Thyroid gland (tissue), 4 donors: ENCODE data around the gene MYL10. TPM values are rescaled to one million over a fixed set of nuclear protein-coding genes. Genes with fewer than 3 reads are reported as not detected.

Source experiments
- DNase-seq, 2 donors: peaks; one replicate each; pipeline ENCODE4 v3.0.0-alpha.2; 2019
- H3K27ac ChIP-seq, 3 donors: fragments of 200-600 bp; sonication (generic); 1 replicate in 2 of 3; 2 replicates in 1 of 3; pipeline ENCODE4 v1.5.1; 2016 to 2019; ENCODE audit warnings: mild to moderate bottlenecking in 1 of 3, moderate library complexity in 1 of 3
- H3K27me3 ChIP-seq: fragments of 200-600 bp; sonication (generic); one replicate; pipeline ENCODE4 v1.5.1; 2019
- H3K36me3 ChIP-seq, 2 donors: fragments of 200-600 bp; sonication (generic); one replicate each; pipeline ENCODE4 v1.5.1; 2016 to 2019
- H3K4me1 ChIP-seq, 2 donors: fragments of 200-600 bp; sonication (generic); one replicate each; pipeline ENCODE4 v1.5.1; 2017 to 2019
- H3K4me3 ChIP-seq, 3 donors: fragments of 200-600 bp; sonication (generic); replicated peaks in 1 of 3; 1 replicate in 2 of 3; 2 replicates in 1 of 3; pipeline ENCODE4 v1.5.1; 2016; ENCODE audit warnings: mild to moderate bottlenecking in 1 of 3
- H3K9me3 ChIP-seq: fragments of 200-600 bp; sonication (generic); one replicate; pipeline ENCODE4 v1.5.1; 2017
- POLR2A ChIP-seq, 2 donors: fragments of 450-650 bp; IDR thresholded peaks; one replicate each; pipeline ENCODE4 v1.6.1; 2017; ENCODE audit warnings: antibody characterized with exemption in 2 of 2, mild to moderate bottlenecking in 2 of 2, moderate library complexity in 1 of 2
- WGBS, 2 donors: methylation state at CpG; one replicate each; pipeline ENCODE4 v1.1.5; 2017; 5-methylcytosine and 5-hydroxymethylcytosine counted together
- intact Hi-C: fragments of 100-400 bp; cut with DNase I; formaldehyde crosslinking; loops from one replicate; pipeline ENCODE4 v1.15.1; 2023
- total RNA-seq, 4 donors: library from RNA; depleted of rRNA; stranded (reverse); fragments of >200 nt; gene quantifications; one replicate each; pipeline ENCODE4 v1.2.3, GENCODE V29; 2016
- TF ChIP-seq, protein P1 (sequence below), 6 experiments: fragments of 200-600 bp in 3 of 6; fragments of 450-650 bp in 3 of 6; sonication (generic) in 3 of 6; IDR thresholded peaks; one replicate each; pipeline ENCODE4 v1.5.1; 2016 to 2019; ENCODE audit warnings: antibody characterized with exemption in 6 of 6, mild to moderate bottlenecking in 2 of 6, inconsistent platforms in 1 of 6, moderate library complexity in 1 of 6

The MYL10 gene
- total RNA-seq: not detected

DNA sequence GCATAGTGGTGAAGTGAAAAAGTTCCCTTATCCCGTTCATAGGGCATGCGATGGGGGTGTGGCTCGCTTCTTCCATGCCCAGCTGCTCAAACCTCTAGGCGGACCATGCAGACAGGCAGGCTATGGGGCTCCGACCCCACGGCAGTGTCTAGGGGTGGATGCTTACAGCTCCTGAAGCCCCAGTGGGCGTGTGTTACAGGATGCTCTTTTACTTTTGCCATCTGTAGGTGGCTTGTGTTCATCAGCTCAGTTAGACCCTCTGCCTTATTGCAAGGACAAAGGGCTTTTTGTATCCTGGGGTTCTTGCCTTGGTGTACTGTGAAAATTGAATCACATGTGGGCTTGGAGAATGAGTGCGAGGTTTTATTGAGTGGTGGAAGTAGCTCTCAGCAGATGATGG, at the start of gene MYL10:
Gene MYL10, minus strand, starts transcription at position 126 of the 400 bp plus-strand sequence. CDS start 178 bp downstream, outside the sequence.
- TF ChIP-seq POLR2A (IDR thresholded peaks at IDR 0.05): no peak
- TF ChIP-seq, protein P1, sequence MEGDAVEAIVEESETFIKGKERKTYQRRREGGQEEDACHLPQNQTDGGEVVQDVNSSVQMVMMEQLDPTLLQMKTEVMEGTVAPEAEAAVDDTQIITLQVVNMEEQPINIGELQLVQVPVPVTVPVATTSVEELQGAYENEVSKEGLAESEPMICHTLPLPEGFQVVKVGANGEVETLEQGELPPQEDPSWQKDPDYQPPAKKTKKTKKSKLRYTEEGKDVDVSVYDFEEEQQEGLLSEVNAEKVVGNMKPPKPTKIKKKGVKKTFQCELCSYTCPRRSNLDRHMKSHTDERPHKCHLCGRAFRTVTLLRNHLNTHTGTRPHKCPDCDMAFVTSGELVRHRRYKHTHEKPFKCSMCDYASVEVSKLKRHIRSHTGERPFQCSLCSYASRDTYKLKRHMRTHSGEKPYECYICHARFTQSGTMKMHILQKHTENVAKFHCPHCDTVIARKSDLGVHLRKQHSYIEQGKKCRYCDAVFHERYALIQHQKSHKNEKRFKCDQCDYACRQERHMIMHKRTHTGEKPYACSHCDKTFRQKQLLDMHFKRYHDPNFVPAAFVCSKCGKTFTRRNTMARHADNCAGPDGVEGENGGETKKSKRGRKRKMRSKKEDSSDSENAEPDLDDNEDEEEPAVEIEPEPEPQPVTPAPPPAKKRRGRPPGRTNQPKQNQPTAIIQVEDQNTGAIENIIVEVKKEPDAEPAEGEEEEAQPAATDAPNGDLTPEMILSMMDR (IDR thresholded peaks at IDR 0.05): no peak
- Histone ChIP-seq H3K27ac (no peak within 1 kb of the TSS), H3K27me3 (no peaks in the 10 kb centered on the region), H3K9me3 (no peaks in the 10 kb centered on the region), H3K36me3 (no peaks in the 10 kb centered on the region), H3K4me1 (peaks cover 0 to 4% of the 10 kb centered on the region in 2 donors), H3K4me3 (no peak within 1 kb of the TSS)
- intact Hi-C loops: no loop called here
- WGBS, 2 donors: 92 to 93% methylated on average over 8 of the region's 8 CpGs
- no peak for DNase-seq

DNA sequence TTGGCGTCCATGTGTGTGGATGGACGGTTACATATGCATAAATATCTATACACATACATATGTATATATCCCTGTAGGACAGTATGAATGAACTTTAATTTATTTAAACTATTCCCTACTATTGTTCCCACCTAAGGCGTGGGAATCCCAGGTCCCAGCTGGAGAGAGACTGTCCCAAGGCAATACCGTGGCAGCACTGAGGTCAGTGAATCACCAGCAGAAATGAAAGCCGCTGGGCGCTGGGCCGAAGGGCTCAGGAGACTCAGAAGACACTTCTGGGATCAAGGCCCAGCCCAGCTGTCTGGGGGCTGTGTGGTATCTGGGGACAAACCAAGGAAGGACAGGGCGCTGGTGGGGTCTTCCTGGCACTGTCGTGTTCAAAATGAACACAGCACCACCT, 49.6 kb upstream of the MYL10 start:
- WGBS, 2 donors: 63 to 80% methylated on average over 9 of the region's 9 CpGs
- Histone ChIP-seq H3K9me3 (no peaks in the 10 kb centered on the region), H3K4me1 (peaks cover 0 to 11% of the 10 kb centered on the region in 2 donors), H3K4me3 (no peak overlapping the region), H3K27ac (no peak overlapping the region), H3K27me3 (no peaks in the 10 kb centered on the region), H3K36me3 (no peaks in the 10 kb centered on the region)
- DNase-seq: no peak
- intact Hi-C loops: no loop called here
- TF ChIP-seq POLR2A (IDR thresholded peaks at IDR 0.05): no peak
- TF ChIP-seq, protein P1 (IDR thresholded peaks at IDR 0.05): no peak

DNA sequence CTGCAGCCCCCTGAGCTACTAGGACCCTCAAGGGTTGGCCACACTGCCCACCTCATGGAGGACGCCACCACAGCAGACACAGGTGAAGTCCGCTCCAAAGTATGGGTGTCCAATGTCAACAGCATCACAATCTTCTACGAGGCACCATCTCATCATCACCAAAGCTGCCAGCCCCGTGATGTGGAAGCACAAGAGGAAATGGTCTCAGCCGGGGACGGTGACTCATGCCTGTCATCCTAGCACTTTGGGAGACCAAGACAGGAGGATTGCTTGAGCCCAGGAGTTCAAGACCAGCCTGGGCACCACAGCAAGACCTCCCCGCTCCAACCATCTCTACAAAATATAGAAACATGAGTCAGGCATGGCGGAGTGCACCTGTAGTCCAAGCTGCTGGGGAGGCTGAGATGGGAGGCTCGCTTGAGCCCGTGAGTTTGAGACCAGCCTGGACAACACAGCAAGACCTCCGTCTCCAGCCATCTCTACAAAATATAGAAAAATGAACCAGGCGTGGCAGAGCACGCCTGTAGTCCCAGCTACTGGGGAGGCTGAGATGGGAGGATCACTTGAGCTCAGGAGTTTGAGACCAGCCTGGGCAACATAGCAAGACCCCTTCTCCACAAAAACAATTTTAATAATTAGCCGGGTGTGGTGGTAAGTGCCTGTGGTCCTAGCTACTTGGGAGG, 48.8 kb upstream of the MYL10 start:
- Histone ChIP-seq H3K27ac (no peak overlapping the region), H3K4me3 (no peak overlapping the region), H3K27me3 (no peaks in the 10 kb centered on the region), H3K36me3 (no peaks in the 10 kb centered on the region), H3K9me3 (no peaks in the 10 kb centered on the region), H3K4me1 (peaks cover 0 to 11% of the 10 kb centered on the region in 2 donors)
- intact Hi-C loops: no loop called here
- no peak for TF ChIP-seq POLR2A (IDR thresholded peaks at IDR 0.05)
- TF ChIP-seq, protein P1 (IDR thresholded peaks at IDR 0.05): no peak
- 82 to 87% methylated on average over 14 of the region's 14 CpGs for WGBS, 2 donors
- DNase-seq: no peak

DNA sequence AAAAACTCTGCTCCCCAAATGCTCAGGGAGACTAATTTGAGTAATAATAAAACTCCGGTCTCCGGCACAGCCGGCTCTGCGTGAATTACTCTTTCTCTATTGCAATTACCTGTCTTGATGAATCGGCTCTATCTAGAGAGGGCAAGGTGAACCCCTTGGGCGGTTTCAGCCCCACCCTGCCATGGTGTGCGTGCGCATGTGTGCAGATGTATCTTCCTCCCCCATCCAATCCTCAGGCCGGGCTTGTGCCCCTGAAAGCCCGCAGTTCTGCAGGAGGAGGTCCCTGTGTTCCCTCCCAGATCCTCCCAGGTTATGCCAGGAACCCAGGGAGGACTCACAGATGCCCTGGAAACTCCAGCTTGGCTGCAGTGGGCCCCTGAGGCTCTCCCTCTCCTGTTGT, 48.3 kb upstream of the MYL10 start:
- Histone ChIP-seq H3K36me3 (no peaks in the 10 kb centered on the region), H3K9me3 (no peaks in the 10 kb centered on the region), H3K4me3 (no peak overlapping the region), H3K4me1 (peaks cover 0 to 11% of the 10 kb centered on the region in 2 donors), H3K27me3 (no peaks in the 10 kb centered on the region), H3K27ac (no peak overlapping the region)
- TF ChIP-seq, protein P1 (IDR thresholded peaks at IDR 0.05): no peak
- no peak for TF ChIP-seq POLR2A (IDR thresholded peaks at IDR 0.05)
- 75 to 86% methylated on average over 9 to 10 of the region's 10 CpGs for WGBS, 2 donors
- intact Hi-C loops: no loop called here
- DNase-seq: no peak

DNA sequence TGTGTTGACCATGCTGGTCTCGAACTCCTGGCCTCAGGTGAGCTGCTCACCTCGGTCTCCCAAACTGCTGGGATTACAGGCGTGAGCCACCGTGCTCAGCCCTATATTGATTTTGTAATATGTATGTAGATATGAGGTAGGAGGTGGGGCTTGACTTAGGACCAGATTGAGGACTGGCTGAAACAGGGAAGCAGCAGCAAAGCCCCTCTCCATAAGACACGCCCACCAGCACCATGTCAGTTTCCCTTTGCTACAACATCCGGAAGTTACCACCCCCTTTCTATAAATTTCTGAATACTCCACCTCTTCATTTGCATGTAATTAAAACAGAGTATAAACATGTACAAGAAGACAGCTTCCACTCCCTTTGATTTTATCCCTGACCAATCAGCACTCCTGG, 47.9 kb upstream of the MYL10 start:
- 76 to 82% methylated on average over 6 of the region's 6 CpGs for WGBS, 2 donors
- TF ChIP-seq, protein P1 (IDR thresholded peaks at IDR 0.05): no peak
- TF ChIP-seq POLR2A (IDR thresholded peaks at IDR 0.05): no peak
- H3K27me3 ChIP-seq: no peaks in the 10 kb centered on the region
- no peak overlapping the region for H3K4me3 ChIP-seq
- H3K27ac ChIP-seq: no peak overlapping the region
- intact Hi-C loops: no loop called here
- H3K4me1 ChIP-seq: peaks cover 0 to 11% of the 10 kb centered on the region in 2 donors
- H3K36me3 ChIP-seq: no peaks in the 10 kb centered on the region
- no peak for DNase-seq
- H3K9me3 ChIP-seq: no peaks in the 10 kb centered on the region
